Gastrocnemius medialis (tissue), 4 donors: ENCODE data around the gene AKAP13. TPM values are rescaled to one million over a fixed set of nuclear protein-coding genes. Genes with fewer than 3 reads are reported as not detected.

Experiments
- ATAC-seq, 2 donors: fragments of 150-250 bp; one replicate each; pipeline ENCODE4 v1.9.1; 2016
- DNase-seq, 2 donors: peaks; one replicate each; pipeline ENCODE4 v3.0.0-alpha.2; 2019
- H3K27ac ChIP-seq, 4 donors: fragments of 200-600 bp; sonication (generic); 1 replicate in 1 of 4; 2 replicates in 3 of 4; pipeline ENCODE4 v1.5.1; 2016 to 2018; ENCODE audit warnings: mild to moderate bottlenecking in 2 of 4, moderate library complexity in 1 of 4
- H3K27me3 ChIP-seq, 3 donors: fragments of 200-600 bp; sonication (generic) in 2 of 3; 1 replicate in 1 of 3; 2 replicates in 2 of 3; pipeline versions ENCODE4 v1.5.1 to v1.6.0; 2016 to 2019; ENCODE audit warnings: mild to moderate bottlenecking in 1 of 3, moderate library complexity in 1 of 3
- H3K36me3 ChIP-seq, 2 donors: fragments of 200-600 bp; sonication (generic) in 1 of 2; one replicate each; pipeline ENCODE4 v1.5.1; 2017 to 2018
- H3K4me1 ChIP-seq, 2 donors: fragments of 200-600 bp; sonication (generic) in 1 of 2; one replicate each; pipeline ENCODE4 v1.5.1; 2016 to 2017; ENCODE audit warnings: mild to moderate bottlenecking in 2 of 2
- H3K4me3 ChIP-seq, 4 donors: fragments of 200-600 bp; sonication (generic) in 3 of 4; 1 replicate in 1 of 4; 2 replicates in 3 of 4; pipeline ENCODE4 v1.5.1; 2016 to 2019; ENCODE audit warnings: mild to moderate bottlenecking in 2 of 4
- H3K9me3 ChIP-seq, 3 donors: fragments of 200-600 bp; sonication (generic) in 2 of 3; 1 replicate in 1 of 3; 2 replicates in 2 of 3; pipeline ENCODE4 v1.5.1; 2016 to 2019
- POLR2A ChIP-seq, 2 donors: fragments of 450-650 bp; IDR thresholded peaks; one replicate each; pipeline ENCODE4 v1.6.1; 2017; ENCODE audit warnings: antibody characterized with exemption in 2 of 2, mild to moderate bottlenecking in 2 of 2, moderate library complexity in 2 of 2
- in situ Hi-C, 4 donors: fragments of 200-750 bp; cut with MboI; loops; one replicate each; pipeline versions ENCODE4 v1.15.0 to v1.8.0; 2017; ENCODE audit warnings: low sequenced_read_pairs in 4 of 4
- intact Hi-C: fragments of 100-400 bp; cut with DNase I; formaldehyde crosslinking; loops from one replicate; pipeline ENCODE4 v1.15.1; 2023; ENCODE audit warnings: low total_unique reads
- total RNA-seq, 4 donors: library from RNA; depleted of rRNA; stranded (reverse); fragments of >200 nt; gene quantifications; one replicate each; pipeline versions ENCODE4 v1.1.0 to v1.2.3, GENCODE V29; 2016
- TF ChIP-seq, protein P1 (sequence below), 5 experiments: fragments of 450-650 bp in 3 of 5; fragments of 200-600 bp in 2 of 5; sonication (generic) in 2 of 5; IDR thresholded peaks in 4 of 5; conservative IDR thresholded peaks in 1 of 5; 1 replicate in 4 of 5; 2 replicates in 1 of 5; pipeline ENCODE4 v1.5.1; 2016 to 2019; ENCODE audit warnings: antibody characterized with exemption in 5 of 5, mild to moderate bottlenecking in 3 of 5, moderate library complexity in 3 of 5

The AKAP13 gene
- total RNA-seq, 4 donors from 2014 or later = 127 to 481 (median 172) TPM

DNA sequence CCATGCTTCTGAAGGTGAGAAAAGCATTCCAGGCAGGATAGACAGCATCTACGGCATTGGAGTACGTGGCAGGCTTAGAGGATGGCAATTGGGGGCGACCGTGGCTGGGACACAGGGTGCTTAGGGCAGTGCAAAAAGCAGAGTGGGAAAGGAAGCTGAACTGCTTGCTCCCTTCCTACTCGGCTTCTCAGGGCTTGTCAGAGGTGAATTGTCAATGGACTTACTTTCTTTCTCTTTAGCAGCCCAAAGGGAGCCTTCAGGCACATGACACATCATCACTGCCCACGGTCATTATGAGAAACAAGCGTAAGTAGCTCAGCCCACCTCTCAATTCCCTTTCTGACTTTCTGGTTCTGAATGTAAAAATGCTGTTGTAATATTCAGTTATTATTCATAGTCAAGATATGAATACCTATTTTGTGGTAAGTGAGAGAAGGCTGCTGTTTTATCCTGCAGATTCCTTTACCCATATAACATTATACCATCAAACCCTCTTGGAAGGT lies 330.0 kb downstream of the AKAP13 start:
- intact Hi-C loops (no loop called here), in situ Hi-C loops (loop anchor here in 1 of 4 donors (25.0 kb wide), 1 partner anchor 223 kb away; no protein-coding TSS in a partner anchor)
- peaks cover 0 to 58% of the 10 kb centered on the region in 2 donors for H3K36me3 ChIP-seq
- DNase-seq (no peak), ATAC-seq (no peak)
- H3K9me3 ChIP-seq = no peaks in the 10 kb centered on the region
- peak overlapping the region; percentile 82 to 86 (median 84) for H3K27ac ChIP-seq
- H3K4me3 ChIP-seq = no peak overlapping the region
- peaks cover 37 to 39% of the 10 kb centered on the region in 2 donors for H3K4me1 ChIP-seq
- TF ChIP-seq, protein P1, sequence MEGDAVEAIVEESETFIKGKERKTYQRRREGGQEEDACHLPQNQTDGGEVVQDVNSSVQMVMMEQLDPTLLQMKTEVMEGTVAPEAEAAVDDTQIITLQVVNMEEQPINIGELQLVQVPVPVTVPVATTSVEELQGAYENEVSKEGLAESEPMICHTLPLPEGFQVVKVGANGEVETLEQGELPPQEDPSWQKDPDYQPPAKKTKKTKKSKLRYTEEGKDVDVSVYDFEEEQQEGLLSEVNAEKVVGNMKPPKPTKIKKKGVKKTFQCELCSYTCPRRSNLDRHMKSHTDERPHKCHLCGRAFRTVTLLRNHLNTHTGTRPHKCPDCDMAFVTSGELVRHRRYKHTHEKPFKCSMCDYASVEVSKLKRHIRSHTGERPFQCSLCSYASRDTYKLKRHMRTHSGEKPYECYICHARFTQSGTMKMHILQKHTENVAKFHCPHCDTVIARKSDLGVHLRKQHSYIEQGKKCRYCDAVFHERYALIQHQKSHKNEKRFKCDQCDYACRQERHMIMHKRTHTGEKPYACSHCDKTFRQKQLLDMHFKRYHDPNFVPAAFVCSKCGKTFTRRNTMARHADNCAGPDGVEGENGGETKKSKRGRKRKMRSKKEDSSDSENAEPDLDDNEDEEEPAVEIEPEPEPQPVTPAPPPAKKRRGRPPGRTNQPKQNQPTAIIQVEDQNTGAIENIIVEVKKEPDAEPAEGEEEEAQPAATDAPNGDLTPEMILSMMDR (IDR thresholded peaks at IDR 0.05 in 4 of 5, conservative IDR thresholded peaks at IDR 0.05 in 1 of 5) = no peak
- TF ChIP-seq POLR2A (IDR thresholded peaks at IDR 0.05) = no peak
- H3K27me3 ChIP-seq = no peaks in the 10 kb centered on the region

DNA sequence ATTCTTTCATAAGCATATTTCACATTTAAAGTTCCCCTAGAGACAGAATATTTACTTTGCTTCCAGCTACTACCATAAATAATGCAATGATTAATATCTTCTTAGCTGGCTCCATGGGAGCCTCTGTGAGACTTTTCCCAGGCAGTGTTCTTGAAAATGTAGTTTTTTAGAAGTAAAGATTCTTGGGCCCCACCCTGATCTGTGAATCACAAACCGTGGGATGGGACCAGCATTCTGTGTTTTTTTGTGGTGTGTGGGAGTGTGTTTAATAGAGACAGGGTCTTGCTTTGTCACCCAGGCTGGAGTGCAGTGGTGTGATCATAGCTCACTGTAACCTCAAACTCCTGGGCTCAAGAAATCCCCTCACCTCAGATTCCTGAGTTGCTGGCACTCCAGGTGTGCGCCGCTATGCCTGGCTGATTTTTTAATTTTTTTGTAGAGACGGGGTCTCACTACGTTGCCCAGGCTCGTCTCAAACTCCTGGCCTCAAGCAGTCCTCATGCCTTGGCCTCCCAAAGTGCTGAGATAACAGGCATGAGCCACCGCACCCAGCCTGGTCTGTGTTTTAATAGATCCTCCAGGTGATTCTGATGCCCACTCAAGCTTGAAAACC lies 331.3 kb downstream of the AKAP13 start:
- in situ Hi-C loops = loop anchor here in 1 of 4 donors (25.0 kb wide), 1 partner anchor 224 kb away; no protein-coding TSS in a partner anchor
- intact Hi-C loops = no loop called here
- Histone ChIP-seq H3K27me3 (no peaks in the 10 kb centered on the region), H3K27ac (peak overlapping the region in 2 of 4 donors; percentile 14 to 86), H3K36me3 (peaks cover 0 to 69% of the 10 kb centered on the region in 2 donors), H3K4me3 (no peak overlapping the region), H3K4me1 (peaks cover 24 to 26% of the 10 kb centered on the region in 2 donors), H3K9me3 (no peaks in the 10 kb centered on the region)
- ATAC-seq = no peak
- no peak for TF ChIP-seq POLR2A (IDR thresholded peaks at IDR 0.05)
- TF ChIP-seq, protein P1 (IDR thresholded peaks at IDR 0.05 in 4 of 5, conservative IDR thresholded peaks at IDR 0.05 in 1 of 5) = no peak
- no peak for DNase-seq

DNA sequence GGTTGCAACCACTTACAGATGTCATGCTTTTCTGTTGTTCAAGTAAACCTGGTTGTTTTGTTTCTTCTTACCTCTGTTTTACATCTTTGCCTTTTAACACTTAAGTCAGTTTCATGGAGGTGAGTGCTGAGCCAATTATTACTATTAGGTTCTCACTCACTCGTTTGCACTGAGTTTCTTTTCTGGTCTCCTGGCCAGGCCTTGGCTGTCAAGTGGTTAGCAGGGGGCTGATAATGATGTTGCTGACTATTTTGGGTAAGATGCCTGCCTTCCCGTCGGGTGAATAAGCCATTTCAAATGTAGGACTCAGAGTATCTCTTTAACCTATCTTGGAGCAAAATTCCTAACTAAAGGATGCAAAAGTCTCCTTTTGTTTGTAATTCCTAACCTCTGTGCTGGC lies 335.9 kb downstream of the AKAP13 start:
- H3K4me3 ChIP-seq = no peak overlapping the region
- ATAC-seq (no peak), DNase-seq (no peak)
- no peaks in the 10 kb centered on the region for H3K27me3 ChIP-seq
- H3K27ac ChIP-seq = peak overlapping the region; percentile 14 to 42 (median 32)
- in situ Hi-C loops = loop anchor here in 1 of 4 donors (25.0 kb wide), 1 partner anchor 229 kb away; no protein-coding TSS in a partner anchor
- no peaks in the 10 kb centered on the region for H3K4me1 ChIP-seq
- intact Hi-C loops = loop anchor here (5.0 kb wide), 1 partner anchor 36 kb away; no protein-coding TSS in a partner anchor
- peaks cover 6 to 92% of the 10 kb centered on the region in 2 donors for H3K36me3 ChIP-seq
- H3K9me3 ChIP-seq = no peaks in the 10 kb centered on the region
- no peak for TF ChIP-seq POLR2A (IDR thresholded peaks at IDR 0.05)
- TF ChIP-seq, protein P1 (IDR thresholded peaks at IDR 0.05 in 4 of 5, conservative IDR thresholded peaks at IDR 0.05 in 1 of 5) = no peak

DNA sequence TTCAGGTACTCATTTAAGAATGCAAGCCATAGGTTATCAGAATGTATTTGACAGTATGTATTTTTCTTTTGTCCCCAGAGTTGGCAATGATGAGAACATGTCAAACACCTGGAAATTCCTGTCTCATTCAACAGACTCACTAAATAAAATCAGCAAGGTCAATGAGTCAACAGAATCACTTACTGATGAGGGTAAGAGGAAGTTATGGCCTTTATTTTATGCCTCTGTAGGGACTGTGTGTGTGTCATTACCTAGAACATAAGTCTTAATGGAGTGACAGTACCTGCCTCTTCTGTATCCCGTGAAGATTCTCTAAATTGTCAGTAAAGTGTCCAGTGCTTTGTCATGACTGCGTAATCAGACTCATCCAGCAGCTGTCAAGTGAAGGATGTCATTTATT lies 336.8 kb downstream of the AKAP13 start:
- H3K27ac ChIP-seq = peak overlapping the region; percentile 6 to 43 (median 24)

More for the DNA sequence above, 336.8 kb downstream of the AKAP13 start:
- no peaks in the 10 kb centered on the region for H3K4me1 ChIP-seq
- TF ChIP-seq POLR2A (IDR thresholded peaks at IDR 0.05) = no peak
- TF ChIP-seq, protein P1 (IDR thresholded peaks at IDR 0.05 in 4 of 5, conservative IDR thresholded peaks at IDR 0.05 in 1 of 5) = no peak
- H3K27me3 ChIP-seq = no peaks in the 10 kb centered on the region
- intact Hi-C loops = loop anchor here (5.0 kb wide), 1 partner anchor 35 kb away; no protein-coding TSS in a partner anchor
- H3K4me3 ChIP-seq = no peak overlapping the region
- no peaks in the 10 kb centered on the region for H3K9me3 ChIP-seq
- H3K36me3 ChIP-seq = peaks cover 6 to 92% of the 10 kb centered on the region in 2 donors
- DNase-seq = no peak
- in situ Hi-C loops = loop anchor here in 1 of 4 donors (25.0 kb wide), 1 partner anchor 230 kb away; no protein-coding TSS in a partner anchor
- ATAC-seq = no peak
